ENCODE results near the gene ZNF597. TPM values are rescaled to one million over a fixed set of nuclear protein-coding genes. Genes with fewer than 3 reads are reported as not detected.

Gene ZNF597
- total RNA-seq, 1 experiment from 2014 or later = 3.5 TPM

GRCh38 chr16:3454093-3454492 lies 10.8 kb upstream of the ZNF597 start:
- Histone ChIP-seq H2BK15ac (ENCODE audit: low read depth, low read length) (no peak overlapping the region), H2BK12ac (ENCODE audit: insufficient read length, low read depth, low read length) (no peak overlapping the region), H3K4me2 (ENCODE audit: insufficient read depth, insufficient read length, low read length) (no peak overlapping the region), H3K23me2 (ENCODE audit: insufficient read length, low read depth, low read length, poor library complexity, severe bottlenecking) (peaks cover 8% of the 10 kb centered on the region), H3K4me1 (ENCODE audit: insufficient read depth, low read length) (peaks cover 4% of the 10 kb centered on the region; the same call in 1 of the 2 replicates), H3K56ac (ENCODE audit: insufficient read length, low read depth, low read length) (no peak overlapping the region), H2BK5ac (ENCODE audit: insufficient read length, low read length) (no peak overlapping the region), H3K23ac (ENCODE audit: insufficient read length, low read depth, low read length) (no peak overlapping the region), H3K79me2 (ENCODE audit: insufficient read depth, low read length) (peaks cover 5% of the 10 kb centered on the region; the same call in 1 of the 2 replicates), H3K4ac (ENCODE audit: low read depth, low read length) (no peak overlapping the region), H3K27me3 (ENCODE audit: insufficient read depth, low read length) (no peaks in the 10 kb centered on the region), H4K91ac (ENCODE audit: insufficient read length, low read depth, low read length) (no peak overlapping the region), H4K8ac (replicated peaks; ENCODE audit: insufficient read length, low read depth, low read length) (no peak overlapping the region), H3K79me1 (ENCODE audit: insufficient read depth, low read depth, low read length, poor library complexity, severe bottlenecking) (peaks cover 4% of the 10 kb centered on the region), H3K18ac (ENCODE audit: insufficient read length, low read depth, low read length) (no peak overlapping the region), H3K9ac (ENCODE audit: extremely low read depth, insufficient read length, low read length) (no peak overlapping the region), H3T11ph (ENCODE audit: low read length) (no peak overlapping the region), H3K14ac (ENCODE audit: insufficient read depth, low read length) (no peak overlapping the region), H2BK120ac (ENCODE audit: low read depth, low read length, poor library complexity, severe bottlenecking) (no peak overlapping the region), H2AK5ac (ENCODE audit: insufficient read length, low read length) (no peak overlapping the region), H3K27ac (ENCODE audit: insufficient read length, low read depth, low read length) (no peak overlapping the region), H3K9me3 (ENCODE audit: control insufficient read depth, low read depth, low read length) (no peaks in the 10 kb centered on the region), H4K20me1 (ENCODE audit: control insufficient read depth, insufficient read depth, insufficient read length) (no peaks in the 10 kb centered on the region), H2BK20ac (ENCODE audit: low read depth, low read length, poor library complexity, severe bottlenecking) (no peak overlapping the region), H4K5ac (ENCODE audit: insufficient read length, low read depth, low read length) (no peak overlapping the region), H2AFZ (ENCODE audit: low read length) (no peak overlapping the region)
- peaks cover 5 to 7% of the 10 kb centered on the region in 2 experiments; a peak in 4 of 5 replicates for H3K9me3 Mint-ChIP-seq
- H3K36me3 Mint-ChIP-seq (ENCODE audit: insufficient read depth in 1 of 3, low read depth in 3 of 3) = peaks cover 8 to 15% (median 11%) of the 10 kb centered on the region in 3 experiments; a peak in 6 of 7 replicates
- peak; percentile 50 for DNase-seq
- no CpG with 5 or more reads among the region's 5 CpGs for WGBS (ENCODE audit: extremely low coverage, insufficient read length, low lambda C conversion rate)
- peak overlapping the region in 2 of 3 experiments; percentile 13 to 28; a peak in 3 of 7 replicates for H3K27ac Mint-ChIP-seq
- peaks cover 11 to 12% of the 10 kb centered on the region in 2 experiments for H3K4me1 Mint-ChIP-seq
- H3K27me3 Mint-ChIP-seq (ENCODE audit: low read depth) = no peaks in the 10 kb centered on the region
- TF ChIP-seq CTCF (conservative IDR thresholded peaks at IDR 0.05) = no peak
- H3K4me3 Mint-ChIP-seq = no peak overlapping the region

Data from H9 (cell line).